K562 (cell line): ENCODE results near the gene GRAMD1B. TPM values are rescaled to one million over a fixed set of nuclear protein-coding genes. Genes with fewer than 3 reads are reported as not detected.
A peak's percentile ranks its signal among the peaks of the same experiment; 100 is the strongest.

Experiments
- ATAC-seq: fragments of 200-7000 bp; cut with Tn5 transposase; 3 replicates; pipeline ENCODE4 v1.9.1; 2020; ENCODE audit warnings: moderate library complexity
- BruUV-seq: library from RNA; stranded (reverse); fragments of 400-500 nt; replicated peaks from 2 replicates; lab custom pipeline; 2021; lab: Mats Ljungman, UMichigan
- CTCF ChIA-PET: fragments of 300-600 bp; formaldehyde crosslinking; extraction: SDS; loops from one replicate; lab custom pipeline; 2021; ENCODE audit warnings: low intra/inter-chr PET ratio; lab: Yijun Ruan, JAX
- POLR2A ChIA-PET: fragments of 300-600, 350-650 bp; sonication (Branson Sonifier 250); formaldehyde crosslinking; extraction: SDS; loops from one replicate; lab custom pipeline; 2021; ENCODE audit warnings: antibody characterized with exemption, inconsistent platforms; lab: Yijun Ruan, JAX
- DNase-seq, 4 experiments: peaks; one replicate each; pipeline versions ENCODE4 v3.0.0 to v3.0.0-alpha.2; 2011 to 2018; ENCODE audit warnings: low spot score in 3 of 4, mixed read lengths in 3 of 4; ENCODE audit errors: extremely low read depth in 1 of 4
- FAIRE-seq: peaks from 2 replicates; lab custom pipeline; 2011; peaks lifted over from hg19 to GRCh38; lab: Jason Lieb, UNC
- H2AFZ ChIP-seq: 2 replicates; pipeline ENCODE4 v1.6.0; 2011; ENCODE audit warnings: low read depth, low read length, control low read depth, inconsistent platforms
- H3K27ac ChIP-seq: fragments of 200-600 bp; 3 replicates; pipeline ENCODE4 v1.8.0; 2011; ENCODE audit warnings: low read depth, mild to moderate bottlenecking, control low read depth, inconsistent platforms, low read length, moderate library complexity, mixed read lengths; ENCODE audit errors: extremely low read depth
- H3K27me3 ChIP-seq, 2 experiments: fragments of 300-600 bp in 1 of 2; 2 replicates in 1 of 2; 3 replicates in 1 of 2; pipeline versions ENCODE4 v1.6.0 to v1.8.0; 2011; ENCODE audit warnings: inconsistent platforms in 2 of 2, low read length in 2 of 2, mild to moderate bottlenecking in 1 of 2, mixed read lengths in 1 of 2, moderate library complexity in 1 of 2; ENCODE audit not compliant: control insufficient read depth in 2 of 2, insufficient read depth in 2 of 2
- H3K36me3 ChIP-seq: fragments of 300-600 bp; 3 replicates; pipeline ENCODE4 v1.8.0; 2011; ENCODE audit warnings: mild to moderate bottlenecking, low read length, inconsistent platforms; ENCODE audit not compliant: control insufficient read depth, insufficient read depth
- H3K4me1 ChIP-seq, 2 experiments: fragments of 200-600 bp in 1 of 2; replicated peaks in 1 of 2; 2 replicates in 1 of 2; 3 replicates in 1 of 2; pipeline versions ENCODE4 v1.5.1 to v1.8.0; 2011; ENCODE audit warnings: inconsistent platforms in 2 of 2, low read length in 2 of 2, mild to moderate bottlenecking in 1 of 2, mixed read lengths in 1 of 2, moderate library complexity in 1 of 2; ENCODE audit not compliant: control insufficient read depth in 2 of 2, insufficient read depth in 2 of 2
- H3K4me2 ChIP-seq: 2 replicates; pipeline ENCODE4 v1.6.1; 2011; ENCODE audit warnings: low read length, control low read depth, inconsistent platforms, mixed read lengths; ENCODE audit not compliant: insufficient read depth
- H3K4me3 ChIP-seq: fragments of 200-600 bp; sonication (generic), shearing (Covaris generic); 2 replicates; pipeline ENCODE4 v1.5.1; 2016; ENCODE audit warnings: control low read depth, inconsistent platforms
- H3K79me2 ChIP-seq: fragments of 200-600 bp; 3 replicates; pipeline ENCODE4 v1.8.0; 2011; ENCODE audit warnings: low read length, inconsistent platforms; ENCODE audit not compliant: control insufficient read depth, insufficient read depth
- H3K9ac ChIP-seq, 2 experiments: 2 replicates each; pipeline versions ENCODE4 v1.6.0 to v1.6.1; 2011; ENCODE audit warnings: low read depth in 2 of 2, low read length in 2 of 2, control low read depth in 1 of 2, inconsistent platforms in 1 of 2, mild to moderate bottlenecking in 1 of 2, mixed read lengths in 1 of 2; ENCODE audit not compliant: insufficient read depth in 1 of 2
- H3K9me1 ChIP-seq: one replicate; pipeline ENCODE4 v1.6.0; 2011; ENCODE audit warnings: inconsistent platforms, mild to moderate bottlenecking, low read length, moderate library complexity; ENCODE audit not compliant: control insufficient read depth, insufficient read depth
- H3K9me3 ChIP-seq: replicated peaks from 2 replicates; pipeline ENCODE4 v1.5.1; 2011; ENCODE audit warnings: low read depth, low read length, inconsistent platforms; ENCODE audit not compliant: control insufficient read depth, insufficient read depth
- H4K20me1 ChIP-seq: replicated peaks from 2 replicates; pipeline ENCODE4 v1.6.1; 2011; ENCODE audit warnings: low read length, inconsistent platforms, mixed read lengths; ENCODE audit not compliant: control insufficient read depth, insufficient read depth
- ARID4B ChIP-seq: sonication (generic); formaldehyde crosslinking; IDR thresholded peaks from 2 replicates; pipeline ENCODE4 v1.8.0; 2022; ENCODE audit warnings: mild to moderate bottlenecking, missing genetic modification reagents
- CEBPB ChIP-seq: fragments of 450-650 bp; IDR thresholded peaks from 2 replicates; pipeline ENCODE4 v1.6.1; 2016; ENCODE audit warnings: missing genetic modification characterization, missing compliant biosample characterization
- GMEB1 ChIP-seq: fragments of 250-450 bp; sonication (Bioruptor Pico); IDR thresholded peaks from 2 replicates; pipeline ENCODE4 v1.4.0; 2020; ENCODE audit warnings: mild to moderate bottlenecking
- RREB1 ChIP-seq: fragments of 250-450 bp; sonication (Bioruptor Pico); IDR thresholded peaks from 2 replicates; pipeline ENCODE4 v1.4.0; 2020
- TAF1 ChIP-seq: IDR thresholded peaks from 2 replicates; pipeline ENCODE4 v1.6.1; 2011; ENCODE audit warnings: mild to moderate bottlenecking, low read length, moderate library complexity; ENCODE audit not compliant: insufficient read depth, control insufficient read depth, severe bottlenecking; ENCODE audit errors: extremely low read depth
- TCF15 ChIP-seq: fragments of 250-450 bp; sonication (Bioruptor Pico); IDR thresholded peaks from 2 replicates; pipeline ENCODE4 v1.8.0; 2022; ENCODE audit warnings: moderate library complexity, mild to moderate bottlenecking, inconsistent platforms
- ZBTB7A ChIP-seq: IDR thresholded peaks from 2 replicates; pipeline ENCODE4 v1.6.1; 2011; ENCODE audit warnings: low read depth, mild to moderate bottlenecking, low read length, moderate library complexity, borderline replicate concordance; ENCODE audit not compliant: control insufficient read depth
- ZNF282 ChIP-seq: sonication (generic); formaldehyde crosslinking; IDR thresholded peaks from 2 replicates; pipeline ENCODE4 v1.8.1; 2023; ENCODE audit warnings: missing genetic modification reagents
- ZNF551 ChIP-seq: fragments of 250-450 bp; sonication (Bioruptor Pico); IDR thresholded peaks from 2 replicates; pipeline ENCODE4 v1.5.0; 2021; ENCODE audit warnings: mild to moderate bottlenecking, moderate library complexity
- ZNF77 ChIP-seq: fragments of 250-450 bp; sonication (Bioruptor Pico); IDR thresholded peaks from 2 replicates; pipeline ENCODE4 v1.5.0; 2020
- WGBS: fragments of 100-300 bp; shearing (Covaris generic); methylation state at CpG from one replicate; pipeline ENCODE4 v1.1.6; 2016; ENCODE audit warnings: low coverage, mixed read lengths; ENCODE audit not compliant: insufficient coverage; ENCODE audit errors: missing lambda C conversion rate; 5-methylcytosine and 5-hydroxymethylcytosine counted together
- in situ Hi-C: fragments of 300-500 bp; cut with MboI; formaldehyde crosslinking; loops from 4 replicates; pipeline ENCODE4 v1.15.0; 2018; ENCODE audit warnings: inconsistent platforms, mixed read lengths
- intact Hi-C: fragments of 100-400 bp; cut with micrococcal nuclease; formaldehyde crosslinking; loops from 2 replicates; pipeline ENCODE4 v1.14.2; 2022
- polyA plus RNA-seq, 8 experiments: library from polyadenylated mRNA; depleted of rRNA in 4 of 8; stranded (reverse) in 5 of 8; unstranded in 3 of 8; fragments of >200 nt; fragmentation: Nextera tagmentation in 2 of 8; fragmentation: Illumina TruSeq in 1 of 8; extraction: Ambion mirVana in 2 of 8; extraction: Trizol in 1 of 8; gene quantifications; 2 replicates each; pipeline versions ENCODE4 v1.2.1 to v1.2.3, GENCODE V29; 2011 to 2014; ENCODE audit warnings: inconsistent platforms in 1 of 8, missing spikeins in 1 of 8
- total RNA-seq, 7 experiments: library from RNA; depleted of rRNA in 6 of 7; stranded (reverse); fragments of >200 nt in 6 of 7; fragmentation: Illumina TruSeq in 2 of 7; extraction: Trizol in 2 of 7; gene quantifications; 2 replicates each; pipeline versions ENCODE4 v1.2.1 to v1.2.3, GENCODE V29; 2011 to 2021; ENCODE audit warnings: low replicate concordance in 1 of 7

The GRAMD1B gene
- total and polyA plus RNA-seq, 9 of the 15 experiments (the other 6 are each of a cell fraction or from before 2014, with no cell fraction given): 0.31 TPM; not detected in 8

GRCh38 chr11:123413636-123414035, 16.4 kb upstream of the GRAMD1B start:
- no peak overlapping the region for H3K4me3 ChIP-seq
- no TSS peak for BruUV-seq
- H3K27ac ChIP-seq: no peak overlapping the region
- H2AFZ ChIP-seq: no peak overlapping the region
- no peaks in the 10 kb centered on the region for H3K36me3 ChIP-seq
- ChIA-PET POLR2A (no interaction called here), CTCF (no interaction called here)
- no peaks in the 10 kb centered on the region for H3K79me2 ChIP-seq
- H3K27me3 ChIP-seq: peaks cover 0 to 4% of the 10 kb centered on the region in 2 experiments; a peak in 1 of 5 replicates
- intact Hi-C loops (no loop called here), in situ Hi-C loops (no loop called here)
- ATAC-seq (no peak), FAIRE-seq (no peak), DNase-seq (no peak)
- no peaks in the 10 kb centered on the region for H3K9me1 ChIP-seq
- H3K9ac ChIP-seq: no peak overlapping the region
- H3K9me3 ChIP-seq: no peaks in the 10 kb centered on the region
- WGBS: 0% methylated on average over 6 of the region's 6 CpGs
- no peaks in the 10 kb centered on the region for H4K20me1 ChIP-seq
- H3K4me2 ChIP-seq: no peak overlapping the region
- no peaks in the 10 kb centered on the region for H3K4me1 ChIP-seq
- no peak for TF ChIP-seq ZNF77 (CRISPR knock-in tag)
- TF ChIP-seq GMEB1 (CRISPR knock-in tag): no peak
- peak; percentile 77 for TF ChIP-seq CEBPB (tag)
- TF ChIP-seq ZNF282: no peak
- TF ChIP-seq ZBTB7A: no peak
- no peak for TF ChIP-seq ARID4B
- no peak for TF ChIP-seq TCF15 (CRISPR knock-in tag)
- no peak for TF ChIP-seq RREB1
- TF ChIP-seq ZNF551: no peak
- no peak for TF ChIP-seq TAF1
